ENCODE measurements around the gene CLIP2. TPM values are rescaled to one million over a fixed set of nuclear protein-coding genes. Genes with fewer than 3 reads are reported as not detected.
"Not testable (repeated sequence)": the region's sequence is repeated elsewhere in the genome, so short reads cannot be mapped to it uniquely, and the experiment has no call there.

CLIP2 gene
- total RNA-seq, 1 donor from 2014 or later: 12.9 TPM

DNA sequence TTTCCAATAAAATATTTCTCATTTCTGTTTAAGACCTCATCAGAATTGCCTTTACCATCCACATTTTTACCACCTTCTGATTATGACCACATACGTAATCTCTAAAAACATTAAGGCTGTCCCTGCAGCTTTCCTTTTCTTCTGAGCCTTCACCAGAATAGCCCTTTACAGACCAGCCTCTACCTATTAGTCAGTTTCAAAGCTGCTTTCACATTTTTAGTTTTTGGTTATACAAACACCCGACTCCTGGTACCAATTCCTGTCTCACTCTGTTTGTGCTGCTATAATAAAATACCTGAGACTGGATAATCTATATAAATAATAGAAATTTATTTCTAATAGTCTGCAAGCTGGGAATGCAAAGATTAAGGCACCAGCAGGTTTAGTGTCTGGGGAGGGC, 149.1 kb downstream of the CLIP2 start:
- H3K36me3 ChIP-seq (ENCODE audit: control insufficient read depth, insufficient read depth, low read length): no peaks in the 10 kb centered on the region
- no peak for TF ChIP-seq CTCF (IDR thresholded peaks at IDR 0.05; ENCODE audit: insufficient read depth, low read length, severe bottlenecking)
- no peak overlapping the region for H3K4me3 ChIP-seq (ENCODE audit: low read depth, low read length)
- no peaks in the 10 kb centered on the region for H3K27me3 ChIP-seq (ENCODE audit: control insufficient read depth, insufficient read depth, low read length)
- no peak for FAIRE-seq
- no peak for DNase-seq (ENCODE audit: low read depth)

- no peak for TF ChIP-seq CTCF (IDR thresholded peaks at IDR 0.05; ENCODE audit: insufficient read depth, low read length, severe bottlenecking)
- FAIRE-seq: no peak
- Histone ChIP-seq H3K4me3 (ENCODE audit: low read depth, low read length) (no peak overlapping the region), H3K27me3 (ENCODE audit: control insufficient read depth, insufficient read depth, low read length) (no peaks in the 10 kb centered on the region), H3K36me3 (ENCODE audit: control insufficient read depth, insufficient read depth, low read length) (no peaks in the 10 kb centered on the region)
- DNase-seq (ENCODE audit: low read depth): no peak
These were observed 150.3 kb downstream of the CLIP2 start for GRCh38 chr7:74439541-74439940.

DNA sequence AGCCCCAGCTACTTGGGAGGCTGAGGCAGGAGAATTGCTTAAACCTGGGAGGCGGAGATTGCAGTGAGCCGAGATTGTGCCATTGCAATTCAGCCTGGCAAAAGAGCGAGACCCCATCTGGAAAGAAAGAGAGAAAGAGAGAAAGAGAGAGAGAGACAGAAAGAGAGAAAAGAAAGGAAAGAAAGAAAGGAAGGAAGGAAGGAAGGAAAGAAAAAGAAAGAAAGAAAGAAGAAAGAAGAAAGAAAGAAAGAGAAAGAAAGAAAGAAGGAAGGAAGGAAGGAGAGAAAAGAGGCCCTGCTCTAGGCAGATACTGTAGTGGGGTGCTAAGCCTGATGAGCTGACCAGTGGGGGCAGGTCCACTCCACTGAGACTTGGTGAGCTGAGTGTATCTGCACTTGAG, 150.9 kb downstream of the CLIP2 start:
- not testable (repeated sequence) for DNase-seq (ENCODE audit: low read depth); H3K36me3 ChIP-seq (ENCODE audit: control insufficient read depth, insufficient read depth, low read length); H3K4me3 ChIP-seq (ENCODE audit: low read depth, low read length); H3K27me3 ChIP-seq (ENCODE audit: control insufficient read depth, insufficient read depth, low read length); FAIRE-seq

DNA sequence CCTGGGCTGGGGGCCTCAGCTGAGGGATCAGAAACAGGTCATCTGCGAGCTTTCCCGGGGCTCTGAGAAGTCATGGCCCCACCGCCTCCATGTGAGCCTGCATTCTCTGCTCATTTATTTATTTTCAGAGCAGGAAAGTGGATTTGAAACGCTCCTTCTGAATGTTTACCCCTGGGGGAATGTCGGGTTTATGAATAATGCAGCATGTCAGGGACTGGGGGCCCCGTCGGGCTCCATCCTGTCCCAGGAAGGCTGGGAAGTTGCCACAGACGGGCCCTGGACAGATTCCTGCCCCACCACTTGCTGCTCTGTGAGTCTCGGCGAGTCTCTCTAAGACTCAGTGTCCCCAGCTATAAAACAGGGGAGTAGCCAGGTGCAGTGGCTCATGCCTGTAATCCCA, 152.6 kb downstream of the CLIP2 start:
- no peak for DNase-seq (ENCODE audit: low read depth)
- TF ChIP-seq CTCF (IDR thresholded peaks at IDR 0.05; ENCODE audit: insufficient read depth, low read length, severe bottlenecking): no peak

DNA sequence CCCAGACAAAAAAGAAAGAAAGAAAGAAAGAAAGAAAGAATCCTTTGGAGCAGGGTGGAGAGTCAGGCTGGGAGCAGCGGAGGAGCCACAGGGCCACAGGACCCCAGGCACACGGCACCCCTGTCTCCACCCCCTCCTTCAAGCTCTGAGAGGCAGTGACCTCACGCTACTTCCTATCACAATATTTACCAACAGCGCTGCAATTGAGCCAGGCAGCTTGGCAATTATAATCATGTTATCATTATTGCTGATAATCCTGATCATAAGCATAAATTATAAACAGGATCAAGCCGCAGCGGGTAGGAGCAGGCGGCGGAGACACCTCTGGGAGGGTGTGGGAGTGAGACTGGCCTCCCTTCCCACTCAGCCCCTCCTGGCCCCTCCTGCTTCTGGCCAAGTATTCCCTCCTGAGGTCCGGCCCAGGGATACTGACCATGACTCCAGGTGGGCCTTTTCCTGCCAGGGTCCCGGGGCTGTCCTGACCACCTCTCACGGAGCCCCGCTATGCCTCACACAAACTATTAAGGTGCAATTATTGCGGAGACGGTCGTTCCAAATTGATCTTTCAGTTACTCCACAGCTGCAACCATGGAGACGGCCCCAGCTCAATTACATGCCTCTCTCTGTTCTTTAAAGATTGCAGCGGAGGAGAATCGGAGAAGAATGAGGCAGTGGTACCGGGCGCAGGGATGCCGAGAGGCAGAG, 154.5 kb downstream of the CLIP2 start:
- DNase-seq (ENCODE audit: low read depth): no peak
- TF ChIP-seq CTCF (IDR thresholded peaks at IDR 0.05; ENCODE audit: insufficient read depth, low read length, severe bottlenecking): no peak
- Histone ChIP-seq H3K4me3 (ENCODE audit: low read depth, low read length) (no peak overlapping the region), H3K27me3 (ENCODE audit: control insufficient read depth, insufficient read depth, low read length) (no peaks in the 10 kb centered on the region), H3K36me3 (ENCODE audit: control insufficient read depth, insufficient read depth, low read length) (no peaks in the 10 kb centered on the region)
- FAIRE-seq: no peak

More for the DNA sequence above, 152.6 kb downstream of the CLIP2 start:
- Histone ChIP-seq H3K27me3 (ENCODE audit: control insufficient read depth, insufficient read depth, low read length) (no peaks in the 10 kb centered on the region), H3K36me3 (ENCODE audit: control insufficient read depth, insufficient read depth, low read length) (no peaks in the 10 kb centered on the region), H3K4me3 (ENCODE audit: low read depth, low read length) (no peak overlapping the region)
- FAIRE-seq: no peak

- no peak for TF ChIP-seq CTCF (IDR thresholded peaks at IDR 0.05; ENCODE audit: insufficient read depth, low read length, severe bottlenecking)
- no peaks in the 10 kb centered on the region for H3K36me3 ChIP-seq (ENCODE audit: control insufficient read depth, insufficient read depth, low read length)
- DNase-seq (ENCODE audit: low read depth): no peak
- no peak for FAIRE-seq
- H3K4me3 ChIP-seq (ENCODE audit: low read depth, low read length): no peak overlapping the region
- no peaks in the 10 kb centered on the region for H3K27me3 ChIP-seq (ENCODE audit: control insufficient read depth, insufficient read depth, low read length)
These were observed 159.9 kb downstream of the CLIP2 start for GRCh38 chr7:74449144-74449543.

Measured in bronchial epithelial cell (primary cell).